GM12878 (cell line): ENCODE results near the gene VSIG8. TPM values are rescaled to one million over a fixed set of nuclear protein-coding genes. Genes with fewer than 3 reads are reported as not detected.

Experiments used
- ATAC-seq: fragments of 200-7000 bp; cut with Tn5 transposase; 3 replicates; pipeline ENCODE4 v1.9.1; 2020; ENCODE audit warnings: mild to moderate bottlenecking, moderate library complexity
- BruUV-seq: library from RNA; stranded (reverse); fragments of 400-500 nt; replicated peaks from 2 replicates; lab custom pipeline; 2021; lab: Mats Ljungman, UMichigan
- CTCF ChIA-PET: fragments of 300-600 bp; sonication (Branson Sonifier 250); formaldehyde crosslinking; extraction: SDS; loops from one replicate; lab custom pipeline; 2021; ENCODE audit warnings: inconsistent platforms; lab: Yijun Ruan, JAX
- POLR2A ChIA-PET: fragments of 350-600 bp; formaldehyde crosslinking; extraction: SDS; loops from one replicate; lab custom pipeline; 2021; ENCODE audit warnings: inconsistent platforms; lab: Charles Lee
- RAD21 ChIA-PET: fragments of 300-600 bp; sonication (Branson Sonifier 250); formaldehyde crosslinking; loops from one replicate; lab custom pipeline; 2023; ENCODE audit warnings: antibody characterized with exemption; ENCODE audit not compliant: unreplicated experiment; lab: Charles Lee
- SMC1A ChIA-PET: fragments of 300-600 bp; sonication (Branson Sonifier 250); formaldehyde crosslinking; loops from one replicate; lab custom pipeline; 2023; ENCODE audit not compliant: unreplicated experiment, uncharacterized antibody; lab: Charles Lee
- DNase-seq: peaks from one replicate; pipeline ENCODE4 v3.0.0-alpha.2; 2011; ENCODE audit warnings: low read depth, low spot score
- FAIRE-seq: peaks from 3 replicates; lab custom pipeline; 2011; peaks lifted over from hg19 to GRCh38; lab: Jason Lieb, UNC
- H2AFZ ChIP-seq: 2 replicates; pipeline ENCODE4 v1.6.0; 2011; ENCODE audit warnings: low read depth, low read length, control low read depth; ENCODE audit not compliant: control insufficient read depth
- H3K27ac ChIP-seq: 2 replicates; pipeline ENCODE4 v1.5.1; 2011; ENCODE audit warnings: control low read depth; ENCODE audit not compliant: control insufficient read depth, insufficient read depth
- H3K27me3 ChIP-seq, 2 experiments: replicated peaks in 1 of 2; 2 replicates each; pipeline versions ENCODE4 v1.6.0 to v1.6.1; 2011; ENCODE audit warnings: low read length in 1 of 2; ENCODE audit not compliant: control insufficient read depth in 2 of 2, insufficient read depth in 2 of 2
- H3K36me3 ChIP-seq, 2 experiments: 2 replicates each; pipeline ENCODE4 v1.5.1; 2011; ENCODE audit warnings: low read length in 1 of 2; ENCODE audit not compliant: control insufficient read depth in 2 of 2, insufficient read depth in 2 of 2
- H3K4me1 ChIP-seq: 2 replicates; pipeline ENCODE4 v1.6.1; 2011; ENCODE audit warnings: mild to moderate bottlenecking, low read length, moderate library complexity, mixed read lengths; ENCODE audit not compliant: control insufficient read depth, insufficient read depth
- H3K4me2 ChIP-seq: 2 replicates; pipeline ENCODE4 v1.6.0; 2011; ENCODE audit warnings: control low read depth; ENCODE audit not compliant: control insufficient read depth, insufficient read depth
- H3K4me3 ChIP-seq: fragments of 200-600 bp; sonication (generic); 2 replicates; pipeline ENCODE4 v1.5.1; 2016
- H3K79me2 ChIP-seq: 2 replicates; pipeline ENCODE4 v1.6.0; 2011; ENCODE audit warnings: low read length; ENCODE audit not compliant: control insufficient read depth, insufficient read depth
- H3K9ac ChIP-seq: 2 replicates; pipeline ENCODE4 v1.8.0; 2011; ENCODE audit warnings: low read length, control low read depth, mixed read lengths; ENCODE audit not compliant: control insufficient read depth, insufficient read depth
- H3K9me3 ChIP-seq: replicated peaks from 3 replicates; pipeline ENCODE4 v1.5.1; 2011; ENCODE audit warnings: mild to moderate bottlenecking, low read length; ENCODE audit not compliant: control insufficient read depth, insufficient read depth
- H4K20me1 ChIP-seq: 2 replicates; pipeline ENCODE4 v1.6.0; 2011; ENCODE audit not compliant: control insufficient read depth, insufficient read depth
- CHD2 ChIP-seq: IDR thresholded peaks from 2 replicates; pipeline ENCODE4 v1.6.1; 2011; ENCODE audit warnings: low read depth, low read length, improper control_type of control experiment, borderline replicate concordance
- FOXM1 ChIP-seq: IDR thresholded peaks from 2 replicates; pipeline ENCODE4 v1.6.1; 2012; ENCODE audit warnings: low read depth, mild to moderate bottlenecking, inconsistent platforms, low read length, moderate library complexity
- IKZF2 ChIP-seq, 2 experiments: fragments of 450-650 bp; IDR thresholded peaks; 2 replicates each; pipeline ENCODE4 v1.6.1; 2017; ENCODE audit warnings: mild to moderate bottlenecking in 2 of 2, moderate library complexity in 2 of 2
- NR2C1 ChIP-seq: fragments of 450-650 bp; IDR thresholded peaks from 2 replicates; pipeline ENCODE4 v1.6.1; 2017; ENCODE audit warnings: antibody characterized with exemption, mild to moderate bottlenecking, moderate library complexity
- RAD21 ChIP-seq: IDR thresholded peaks from 2 replicates; pipeline ENCODE4 v1.6.1; 2011; ENCODE audit warnings: mild to moderate bottlenecking, low read depth, low read length, moderate library complexity; ENCODE audit not compliant: insufficient read depth
- SMC3 ChIP-seq: IDR thresholded peaks from 2 replicates; pipeline ENCODE4 v1.6.1; 2011; ENCODE audit warnings: low read length, improper control_type of control experiment, borderline replicate concordance
- SPI1 ChIP-seq: IDR thresholded peaks from 2 replicates; pipeline ENCODE4 v1.6.1; 2011; ENCODE audit warnings: low read depth, mild to moderate bottlenecking, low read length, moderate library complexity, borderline replicate concordance; ENCODE audit not compliant: insufficient read depth
- WGBS: methylation state at CpG from one replicate; pipeline ENCODE4 v1.1.6; 2016; ENCODE audit warnings: low lambda C conversion rate; ENCODE audit not compliant: insufficient replicate concordance, insufficient coverage; ENCODE audit errors: missing lambda C conversion rate; 5-methylcytosine and 5-hydroxymethylcytosine counted together
- in situ Hi-C: fragments of 300-500 bp; cut with MboI; formaldehyde crosslinking; loops from 9 replicates; pipeline ENCODE4 v1.14.3; 2018; ENCODE audit warnings: mixed read lengths
- intact Hi-C: fragments of 100-400 bp; cut with micrococcal nuclease; formaldehyde crosslinking; loops from one replicate; pipeline ENCODE4 v1.14.2; 2022; ENCODE audit not compliant: unreplicated experiment
- polyA plus RNA-seq, 11 experiments: library from polyadenylated mRNA; depleted of rRNA in 4 of 11; unstranded in 6 of 11; stranded (reverse) in 5 of 11; fragments of >200 nt; fragmentation: Nextera tagmentation in 4 of 11; fragmentation: Illumina TruSeq in 1 of 11; extraction: Ambion mirVana in 4 of 11; extraction: Trizol in 1 of 11; gene quantifications; 1 replicate in 1 of 11; 2 replicates in 10 of 11; pipeline versions ENCODE4 v1.2.1 to v1.2.3, GENCODE V29; 2011 to 2016; ENCODE audit warnings: inconsistent platforms in 2 of 11, missing spikeins in 2 of 11, low read depth in 1 of 11
- total RNA-seq, 4 experiments: library from RNA; depleted of rRNA in 3 of 4; stranded (reverse); fragments of >200 nt in 3 of 4; fragmentation: Illumina TruSeq in 1 of 4; extraction: Trizol in 1 of 4; gene quantifications; 2 replicates each; pipeline versions ENCODE4 v1.2.1 to v1.2.3, GENCODE V29; 2013 to 2021
- TF ChIP-seq, protein P1 (sequence below): IDR thresholded peaks from 2 replicates; pipeline ENCODE4 v1.6.1; 2012; ENCODE audit warnings: improper control_type of control experiment, low read depth, low read length; ENCODE audit not compliant: insufficient replicate concordance

The VSIG8 gene
- total and polyA plus RNA-seq, 10 of the 15 experiments (the other 5 are each of a cell fraction or from before 2014, with no cell fraction given) = not detected

DNA sequence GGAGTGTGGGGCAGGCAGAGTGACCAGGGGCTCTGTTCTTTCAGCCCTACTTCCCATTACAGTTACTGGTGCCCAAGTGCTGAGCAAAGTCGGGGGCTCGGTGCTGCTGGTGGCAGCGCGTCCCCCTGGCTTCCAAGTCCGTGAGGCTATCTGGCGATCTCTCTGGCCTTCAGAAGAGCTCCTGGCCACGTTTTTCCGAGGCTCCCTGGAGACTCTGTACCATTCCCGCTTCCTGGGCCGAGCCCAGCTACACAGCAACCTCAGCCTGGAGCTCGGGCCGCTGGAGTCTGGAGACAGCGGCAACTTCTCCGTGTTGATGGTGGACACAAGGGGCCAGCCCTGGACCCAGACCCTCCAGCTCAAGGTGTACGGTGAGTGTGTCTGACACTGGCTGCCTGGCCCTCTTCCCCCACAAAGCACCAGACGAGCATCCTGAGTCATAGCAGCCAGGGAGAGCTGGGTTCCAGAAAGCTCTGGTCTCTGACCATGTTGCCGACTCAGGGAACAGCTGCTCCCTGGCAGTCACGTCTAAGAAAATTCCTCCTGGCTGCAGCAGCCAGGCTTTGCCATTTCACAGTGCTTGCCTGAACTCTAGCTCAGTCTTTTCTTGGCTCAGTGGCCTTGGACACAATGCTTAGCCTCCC lies 32.5 kb downstream of the VSIG8 start:
- intact Hi-C loops (loop anchor here (2.0 to 5.0 kb wide), 2 partner anchors 31 to 48 kb away; partner anchors contain the start of gene DUSP23), in situ Hi-C loops (no loop called here)
- H3K4me2 ChIP-seq = no peak overlapping the region
- ChIA-PET SMC1A (interaction anchor here (0.9 to 3.4 kb wide), 6 partner anchors 9 to 65 kb away, joined by 3 to 21 read pairs (median 4); no protein-coding TSS in a partner anchor), POLR2A (no interaction called here), CTCF (interaction anchor here (0.6 to 16.1 kb wide), 4 partner anchors 12 to 593 kb away, joined by 3 to 178 read pairs (median 4); partner anchors contain the start of gene FCRL6), RAD21 (interaction anchor here (0.8 to 1.5 kb wide), 3 partner anchors 31 to 61 kb away, joined by 3 to 7 read pairs (median 4); no protein-coding TSS in a partner anchor)
- WGBS = 73% methylated on average over 18 of the region's 18 CpGs
- DNase-seq (no peak), FAIRE-seq (no peak), ATAC-seq (no peak)
- H3K9me3 ChIP-seq = peaks cover 2% of the 10 kb centered on the region; the same call in 1 of the 3 replicates
- BruUV-seq = no TSS peak
- no peaks in the 10 kb centered on the region for H3K27me3 ChIP-seq
- H3K4me3 ChIP-seq = no peak overlapping the region
- TF ChIP-seq CHD2 (no peak), NR2C1 (no peak)
- H3K4me1 ChIP-seq = peaks cover 35% of the 10 kb centered on the region
- no peak overlapping the region for H2AFZ ChIP-seq
- H3K27ac ChIP-seq = no peak overlapping the region
- no peaks in the 10 kb centered on the region for H4K20me1 ChIP-seq
- no peak overlapping the region for H3K9ac ChIP-seq
- no peaks in the 10 kb centered on the region for H3K79me2 ChIP-seq
- H3K36me3 ChIP-seq = no peaks in the 10 kb centered on the region

DNA sequence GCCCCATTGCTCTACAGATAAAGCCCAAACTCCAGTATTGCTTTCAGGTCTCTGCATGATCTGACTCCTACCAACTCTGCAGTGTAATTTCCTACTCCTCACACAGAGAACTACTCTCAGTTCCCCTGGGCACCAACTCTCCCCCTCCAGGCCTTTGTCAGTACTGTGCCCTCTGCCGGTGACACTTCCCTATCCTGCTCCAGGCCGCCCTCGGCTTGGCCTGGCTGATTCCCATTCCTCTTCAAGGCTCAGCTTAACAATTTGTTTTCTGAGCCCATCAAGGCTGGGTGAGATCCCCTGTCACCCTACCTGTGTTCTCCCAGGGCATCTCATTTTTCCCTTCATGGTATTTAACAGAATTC lies 33.2 kb downstream of the VSIG8 start:
- no peaks in the 10 kb centered on the region for H4K20me1 ChIP-seq
- H2AFZ ChIP-seq = no peak overlapping the region
- H3K4me1 ChIP-seq = peaks cover 35% of the 10 kb centered on the region
- H3K9ac ChIP-seq = no peak overlapping the region
- CTCF ChIA-PET = interaction anchor here (1.1 to 16.1 kb wide), 4 partner anchors 13 to 178 kb away, joined by 3 to 178 read pairs (median 4); partner anchors contain the start of gene FCRL6
- H3K79me2 ChIP-seq = no peaks in the 10 kb centered on the region
- peak; percentile 94 for ATAC-seq
- RAD21 ChIA-PET = interaction anchor here (1.5 kb wide), 1 partner anchor 30 kb away, joined by 7 read pairs; no protein-coding TSS in a partner anchor
- intact Hi-C loops = loop anchor here (2.0 to 5.0 kb wide), 2 partner anchors 30 to 47 kb away; partner anchors contain the start of gene DUSP23
- no peak for FAIRE-seq
- WGBS = 6% methylated on average over 3 of the region's 3 CpGs
- peak; percentile 40 for DNase-seq
- BruUV-seq = no TSS peak
- POLR2A ChIA-PET = no interaction called here
- H3K36me3 ChIP-seq = no peaks in the 10 kb centered on the region
- in situ Hi-C loops = no loop called here
- no peaks in the 10 kb centered on the region for H3K27me3 ChIP-seq
- no peak overlapping the region for H3K27ac ChIP-seq
- H3K9me3 ChIP-seq = peaks cover 2% of the 10 kb centered on the region; the same call in 1 of the 3 replicates
- no peak overlapping the region for H3K4me3 ChIP-seq
- H3K4me2 ChIP-seq = no peak overlapping the region
- SMC1A ChIA-PET = interaction anchor here (1.0 to 3.4 kb wide), 4 partner anchors 10 to 61 kb away, joined by 3 to 21 read pairs (median 3); no protein-coding TSS in a partner anchor
- no peak for TF ChIP-seq FOXM1
- TF ChIP-seq RAD21 = 0 out of 2 replicates have a peak, but pooled peaks have one; percentile 26
- TF ChIP-seq IKZF2 (IDR thresholded peaks at IDR 0.05) = peak in 1 of 2 experiments; percentile 30; a peak in 1 of 4 replicates
- TF ChIP-seq, protein P1, sequence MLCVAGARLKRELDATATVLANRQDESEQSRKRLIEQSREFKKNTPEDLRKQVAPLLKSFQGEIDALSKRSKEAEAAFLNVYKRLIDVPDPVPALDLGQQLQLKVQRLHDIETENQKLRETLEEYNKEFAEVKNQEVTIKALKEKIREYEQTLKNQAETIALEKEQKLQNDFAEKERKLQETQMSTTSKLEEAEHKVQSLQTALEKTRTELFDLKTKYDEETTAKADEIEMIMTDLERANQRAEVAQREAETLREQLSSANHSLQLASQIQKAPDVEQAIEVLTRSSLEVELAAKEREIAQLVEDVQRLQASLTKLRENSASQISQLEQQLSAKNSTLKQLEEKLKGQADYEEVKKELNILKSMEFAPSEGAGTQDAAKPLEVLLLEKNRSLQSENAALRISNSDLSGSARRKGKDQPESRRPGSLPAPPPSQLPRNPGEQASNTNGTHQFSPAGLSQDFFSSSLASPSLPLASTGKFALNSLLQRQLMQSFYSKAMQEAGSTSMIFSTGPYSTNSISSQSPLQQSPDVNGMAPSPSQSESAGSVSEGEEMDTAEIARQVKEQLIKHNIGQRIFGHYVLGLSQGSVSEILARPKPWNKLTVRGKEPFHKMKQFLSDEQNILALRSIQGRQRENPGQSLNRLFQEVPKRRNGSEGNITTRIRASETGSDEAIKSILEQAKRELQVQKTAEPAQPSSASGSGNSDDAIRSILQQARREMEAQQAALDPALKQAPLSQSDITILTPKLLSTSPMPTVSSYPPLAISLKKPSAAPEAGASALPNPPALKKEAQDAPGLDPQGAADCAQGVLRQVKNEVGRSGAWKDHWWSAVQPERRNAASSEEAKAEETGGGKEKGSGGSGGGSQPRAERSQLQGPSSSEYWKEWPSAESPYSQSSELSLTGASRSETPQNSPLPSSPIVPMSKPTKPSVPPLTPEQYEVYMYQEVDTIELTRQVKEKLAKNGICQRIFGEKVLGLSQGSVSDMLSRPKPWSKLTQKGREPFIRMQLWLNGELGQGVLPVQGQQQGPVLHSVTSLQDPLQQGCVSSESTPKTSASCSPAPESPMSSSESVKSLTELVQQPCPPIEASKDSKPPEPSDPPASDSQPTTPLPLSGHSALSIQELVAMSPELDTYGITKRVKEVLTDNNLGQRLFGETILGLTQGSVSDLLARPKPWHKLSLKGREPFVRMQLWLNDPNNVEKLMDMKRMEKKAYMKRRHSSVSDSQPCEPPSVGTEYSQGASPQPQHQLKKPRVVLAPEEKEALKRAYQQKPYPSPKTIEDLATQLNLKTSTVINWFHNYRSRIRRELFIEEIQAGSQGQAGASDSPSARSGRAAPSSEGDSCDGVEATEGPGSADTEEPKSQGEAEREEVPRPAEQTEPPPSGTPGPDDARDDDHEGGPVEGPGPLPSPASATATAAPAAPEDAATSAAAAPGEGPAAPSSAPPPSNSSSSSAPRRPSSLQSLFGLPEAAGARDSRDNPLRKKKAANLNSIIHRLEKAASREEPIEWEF = no peak
- TF ChIP-seq SMC3 = peak; percentile 50
- TF ChIP-seq SPI1 = peak; percentile 63; the same call in 1 of the 2 replicates
